ENCODE measurements around the gene TRIP13.
A peak's percentile ranks its signal among the peaks of the same experiment; 100 is the strongest.
"Not testable (repeated sequence)": the region's sequence is repeated elsewhere in the genome, so short reads cannot be mapped to it uniquely, and the experiment has no call there.

Gene TRIP13

GRCh38 chr5:900781-901180, 8.1 kb downstream of the TRIP13 start:
- no peak for DNase-seq

- DNase-seq, result no peak
These were observed 9.6 kb downstream of the TRIP13 start for GRCh38 chr5:902129-902916.

- DNase-seq, result no peak
These were observed 11.0 kb downstream of the TRIP13 start for GRCh38 chr5:903756-904096.

- DNase-seq, result no peak
These were observed 12.5 kb downstream of the TRIP13 start for GRCh38 chr5:905139-905642.

GRCh38 chr5:907366-907910, 14.8 kb downstream of the TRIP13 start:
- no peak for DNase-seq

- no peak for DNase-seq
These were observed 15.5 kb downstream of the TRIP13 start for GRCh38 chr5:908172-908571.

GRCh38 chr5:909086-909485, 16.4 kb downstream of the TRIP13 start:
- peak; percentile 65 for DNase-seq

- DNase-seq, result no peak
These were observed 17.5 kb downstream of the TRIP13 start for GRCh38 chr5:909994-910768.

- no peak for DNase-seq
These were observed 18.1 kb downstream of the TRIP13 start for GRCh38 chr5:910769-911160.

- no peak for DNase-seq
These were observed 18.9 kb downstream of the TRIP13 start for GRCh38 chr5:911601-912000.

GRCh38 chr5:912280-913091, 19.8 kb downstream of the TRIP13 start:
- no peak for DNase-seq

- DNase-seq, result no peak
These were observed 21.5 kb downstream of the TRIP13 start for GRCh38 chr5:914174-914573.

GRCh38 chr5:914612-915011, 21.9 kb downstream of the TRIP13 start:
- no peak for DNase-seq

GRCh38 chr5:915346-915745, 22.7 kb downstream of the TRIP13 start:
- not testable (repeated sequence) for DNase-seq

GRCh38 chr5:915946-916345, 23.3 kb downstream of the TRIP13 start:
- DNase-seq, result no peak

GRCh38 chr5:916441-917293, 24.0 kb downstream of the TRIP13 start:
- DNase-seq, result no peak

- not testable (repeated sequence) for DNase-seq
These were observed 26.0 kb downstream of the TRIP13 start for GRCh38 chr5:918717-919116.

GRCh38 chr5:919356-920000, 26.8 kb downstream of the TRIP13 start:
- DNase-seq, result no peak

- DNase-seq, result no peak
These were observed 27.6 kb downstream of the TRIP13 start for GRCh38 chr5:920321-920720.

- DNase-seq, result no peak
These were observed 29.1 kb downstream of the TRIP13 start for GRCh38 chr5:921456-922435.
